ENCODE results near the gene TMEM151B. TPM values are rescaled to one million over a fixed set of nuclear protein-coding genes. Genes with fewer than 3 reads are reported as not detected.

The TMEM151B gene
- total RNA-seq, 2 donors from 2014 or later = not detected

- Histone ChIP-seq H3K27me3 (replicated peaks; ENCODE audit: insufficient read depth) (no peaks in the 10 kb centered on the region), H3K4me3 (no peak overlapping the region), H3K27ac (peak overlapping the region; percentile 84 to 96), H3K36me3 (peaks cover 37% of the 10 kb centered on the region), H3K4me1 (ENCODE audit: control insufficient read depth in 1 of 2, low read depth in 2 of 2) (peaks cover 27 to 63% of the 10 kb centered on the region in 2 donors), H3K9me3 (no peaks in the 10 kb centered on the region)
- DNase-seq (ENCODE audit: low spot score) (peak; percentile 81), ATAC-seq (ENCODE audit: insufficient number of reproducible peaks, low FRiP score, low read depth) (peak; percentile 16)
- peak; percentile 84 for TF ChIP-seq CTCF (IDR thresholded peaks at IDR 0.05)
Measured at GRCh38 chr6:44234101-44235025, 35.9 kb upstream of the TMEM151B start.

GRCh38 chr6:44235269-44235668 lies 35.0 kb upstream of the TMEM151B start:
- Histone ChIP-seq H3K36me3 (peaks cover 28% of the 10 kb centered on the region), H3K4me1 (ENCODE audit: control insufficient read depth in 1 of 2, low read depth in 2 of 2) (peaks cover 27 to 63% of the 10 kb centered on the region in 2 donors), H3K27me3 (replicated peaks; ENCODE audit: insufficient read depth) (no peaks in the 10 kb centered on the region), H3K9me3 (no peaks in the 10 kb centered on the region), H3K4me3 (no peak overlapping the region), H3K27ac (peak overlapping the region; percentile 84 to 96)
- DNase-seq (ENCODE audit: low spot score) (no peak), ATAC-seq (ENCODE audit: insufficient number of reproducible peaks, low FRiP score, low read depth) (no peak)
- no peak for TF ChIP-seq CTCF (IDR thresholded peaks at IDR 0.05)

- TF ChIP-seq CTCF (IDR thresholded peaks at IDR 0.05) = no peak
- Histone ChIP-seq H3K27ac (peak overlapping the region; percentile 96 to 98), H3K4me3 (no peak overlapping the region), H3K9me3 (no peaks in the 10 kb centered on the region), H3K36me3 (peaks cover 21% of the 10 kb centered on the region), H3K27me3 (replicated peaks; ENCODE audit: insufficient read depth) (no peaks in the 10 kb centered on the region), H3K4me1 (ENCODE audit: control insufficient read depth in 1 of 2, low read depth in 2 of 2) (peaks cover 27 to 63% of the 10 kb centered on the region in 2 donors)
- ATAC-seq (ENCODE audit: insufficient number of reproducible peaks, low FRiP score, low read depth) (no peak), DNase-seq (ENCODE audit: low spot score) (no peak)
Measured at GRCh38 chr6:44235891-44236516, 34.2 kb upstream of the TMEM151B start.

DNA sequence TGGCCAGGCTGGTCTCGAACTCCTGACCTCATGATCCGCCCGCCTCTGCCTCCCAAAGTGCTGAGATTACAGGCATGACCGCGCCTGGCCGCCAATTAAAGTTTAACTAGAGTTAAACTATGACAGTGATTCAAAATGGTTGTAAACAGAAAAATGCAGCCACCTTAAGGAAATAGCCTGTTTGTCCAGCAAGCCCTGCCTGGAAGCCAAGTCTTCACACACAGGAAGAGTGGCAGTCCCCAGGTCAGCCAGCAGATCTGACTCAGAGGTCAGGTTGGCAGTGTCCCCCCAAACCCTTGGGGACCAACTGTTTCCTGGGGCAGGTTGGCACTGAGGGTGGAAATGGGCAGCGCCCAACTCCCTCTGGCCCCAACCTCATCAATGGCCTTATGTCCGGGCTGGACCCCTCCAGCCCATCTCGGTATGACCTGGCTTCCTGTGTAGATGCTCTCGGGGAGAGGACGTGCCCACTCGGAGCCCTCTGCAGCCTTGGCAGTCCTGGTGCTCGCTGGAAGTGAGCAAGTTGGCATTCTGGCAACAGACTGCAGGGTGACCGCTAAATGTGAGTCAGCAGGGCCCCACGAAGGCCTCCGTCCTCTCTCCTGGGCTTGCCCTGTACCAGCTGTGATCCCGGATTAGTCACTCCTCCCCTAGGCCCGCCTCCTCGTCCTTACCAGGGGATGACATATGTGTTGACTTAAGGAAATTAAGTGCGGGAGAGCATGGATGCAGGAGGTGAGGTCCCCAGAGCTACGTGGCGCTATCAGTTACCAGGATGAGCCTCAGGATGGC lies 33.0 kb upstream of the TMEM151B start:
- peak; percentile 95 for DNase-seq (ENCODE audit: low spot score)
- peak overlapping the region; percentile 79 for H3K4me3 ChIP-seq
- peaks cover 27 to 59% of the 10 kb centered on the region in 2 donors for H3K4me1 ChIP-seq (ENCODE audit: control insufficient read depth in 1 of 2, low read depth in 2 of 2)

More for the DNA sequence above, 33.0 kb upstream of the TMEM151B start:
- peaks cover 10% of the 10 kb centered on the region for H3K36me3 ChIP-seq
- H3K27me3 ChIP-seq (replicated peaks; ENCODE audit: insufficient read depth) = no peaks in the 10 kb centered on the region
- peak; percentile 90 for ATAC-seq (ENCODE audit: insufficient number of reproducible peaks, low FRiP score, low read depth)
- no peak for TF ChIP-seq CTCF (IDR thresholded peaks at IDR 0.05)
- no peaks in the 10 kb centered on the region for H3K9me3 ChIP-seq
- peak overlapping the region; percentile 96 to 98 for H3K27ac ChIP-seq

Measured in thoracic aorta (tissue), 2 donors.